ENCODE measurements around the gene RSBN1.

- TF ChIP-seq CTCF (IDR thresholded peaks at IDR 0.05) (no peak), REST (IDR thresholded peaks at IDR 0.05; ENCODE audit: insufficient read depth in 1 of 2, low read depth in 2 of 2, low read length in 1 of 2) (no peak), POLR2AphosphoS5 (IDR thresholded peaks at IDR 0.05; ENCODE audit: low read depth, low read length) (no peak)
Measured at GRCh38 chr1:113846391-113847035, 34.2 kb upstream of the RSBN1 start.
